Measurements from ENCODE around the gene REXO1.

- TF ChIP-seq ZBTB7A (tag by site-specific recombination; IDR thresholded peaks at IDR 0.05; ENCODE audit: low read depth) = no peak
- TF ChIP-seq ZNF146 (tag by site-specific recombination; IDR thresholded peaks at IDR 0.05) = no peak
- TF ChIP-seq ZBTB10 (tag by site-specific recombination; IDR thresholded peaks at IDR 0.05) = no peak
- no peak for TF ChIP-seq CTCF (tag by site-specific recombination; IDR thresholded peaks at IDR 0.05)
- no peak for TF ChIP-seq ZBTB11 (tag by site-specific recombination; conservative IDR thresholded peaks at IDR 0.05; ENCODE audit: low read depth)
- TF ChIP-seq TCF7L2 (IDR thresholded peaks at IDR 0.05; ENCODE audit: borderline replicate concordance, low read depth, low read length) = no peak
- TF ChIP-seq KLF8 (tag by site-specific recombination; IDR thresholded peaks at IDR 0.05) = no peak
- no peak for TF ChIP-seq ZFP3 (tag by site-specific recombination; IDR thresholded peaks at IDR 0.05; ENCODE audit: low read depth)
- TF ChIP-seq ZNF416 (tag by site-specific recombination; IDR thresholded peaks at IDR 0.05) = no peak
- TF ChIP-seq ZNF366 (tag by site-specific recombination; conservative IDR thresholded peaks at IDR 0.05) = no peak
These were observed 967 bp downstream of the REXO1 start for GRCh38 chr19:1847348-1847683.

Data from HEK293 (cell line).